ENCODE results near the gene CARD11.

The CARD11 gene

GRCh38 chr7:3043544-3044371 is at the start of gene CARD11:
TSS of gene CARD11 (minus strand) at chr7:3043867. CDS start at chr7:2958506, 85,361 bp downstream.
- DNase-seq = peak; percentile 76

- peak; percentile 81 for DNase-seq
These were observed 48.8 kb upstream of the CARD11 start for GRCh38 chr7:3092468-3092867.

- no peak for DNase-seq
These were observed 48.0 kb upstream of the CARD11 start for GRCh38 chr7:3091631-3092030.

- peak; percentile 30 for DNase-seq
These were observed 45.8 kb upstream of the CARD11 start for GRCh38 chr7:3089493-3089892.

GRCh38 chr7:3087243-3087755 is 43.6 kb upstream of the CARD11 start:
- no peak for DNase-seq

- no peak for DNase-seq
These were observed 39.7 kb upstream of the CARD11 start for GRCh38 chr7:3083350-3083749.

GRCh38 chr7:3082831-3083230 is 39.2 kb upstream of the CARD11 start:
- DNase-seq = no peak

GRCh38 chr7:3082386-3082785 is 38.7 kb upstream of the CARD11 start:
- DNase-seq = no peak

- no peak for DNase-seq
These were observed 36.4 kb upstream of the CARD11 start for GRCh38 chr7:3080106-3080505.

- no peak for DNase-seq
These were observed 34.8 kb upstream of the CARD11 start for GRCh38 chr7:3078514-3078913.

- DNase-seq = no peak
These were observed 33.0 kb upstream of the CARD11 start for GRCh38 chr7:3076700-3077099.

- no peak for DNase-seq
These were observed 32.5 kb upstream of the CARD11 start for GRCh38 chr7:3076163-3076562.

- DNase-seq = no peak
These were observed 31.8 kb upstream of the CARD11 start for GRCh38 chr7:3075441-3075840.

GRCh38 chr7:3074459-3074821 is 30.8 kb upstream of the CARD11 start:
- DNase-seq = no peak

GRCh38 chr7:3073763-3074458 is 30.2 kb upstream of the CARD11 start:
- DNase-seq = no peak

- no peak for DNase-seq
These were observed 27.2 kb upstream of the CARD11 start for GRCh38 chr7:3070908-3071307.

- no peak for DNase-seq
These were observed 26.2 kb upstream of the CARD11 start for GRCh38 chr7:3069771-3070449.

- DNase-seq = no peak
These were observed 24.9 kb upstream of the CARD11 start for GRCh38 chr7:3068530-3068929.

- no peak for DNase-seq
These were observed 24.1 kb upstream of the CARD11 start for GRCh38 chr7:3067606-3068380.

- peak; percentile 36 for DNase-seq
These were observed 23.5 kb upstream of the CARD11 start for GRCh38 chr7:3067193-3067592.

- DNase-seq = no peak
These were observed 22.8 kb upstream of the CARD11 start for GRCh38 chr7:3066506-3066905.

GRCh38 chr7:3065724-3066143 is 22.1 kb upstream of the CARD11 start:
- peak; percentile 74 for DNase-seq

GRCh38 chr7:3064067-3064466 is 20.4 kb upstream of the CARD11 start:
- no peak for DNase-seq
